ENCODE data around the gene PLA2G2A.
"Not testable (repeated sequence)": the region's sequence is repeated elsewhere in the genome, so short reads cannot be mapped to it uniquely, and the experiment has no call there.

Gene PLA2G2A

DNA sequence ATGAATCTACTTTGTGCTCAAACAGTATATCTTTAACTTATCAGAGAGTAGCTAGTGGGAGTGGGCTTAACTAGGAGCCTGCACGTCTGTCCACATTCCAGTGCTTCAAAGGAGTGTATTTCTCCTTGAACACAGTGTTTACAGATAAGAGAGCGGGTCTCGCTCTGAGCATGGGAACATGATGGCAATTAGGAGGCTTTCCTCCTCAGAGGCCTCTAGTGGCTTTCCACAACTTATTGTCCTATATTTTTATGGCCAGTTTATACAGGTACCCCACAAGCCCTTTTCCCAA, 52.3 kb downstream of the PLA2G2A start:
- H3K27me3 ChIP-seq (ENCODE audit: control insufficient read depth in 1 of 2, insufficient read depth in 2 of 2, low read length in 2 of 2); H3K36me3 ChIP-seq (ENCODE audit: control insufficient read depth in 2 of 2, insufficient read depth in 2 of 2, low read length in 2 of 2); H3K9ac ChIP-seq (ENCODE audit: low read length in 2 of 2); H3K27ac ChIP-seq (ENCODE audit: low read length); H3K4me3 ChIP-seq (ENCODE audit: low read length in 2 of 2); H3K4me1 ChIP-seq (ENCODE audit: control insufficient read depth, insufficient read depth, low read length): not testable (repeated sequence)
- H3K9me3 ChIP-seq (ENCODE audit: control insufficient read depth in 2 of 2, low read length in 2 of 2), result peaks cover 6 to 11% of the 10 kb centered on the region in 2 donors

DNA sequence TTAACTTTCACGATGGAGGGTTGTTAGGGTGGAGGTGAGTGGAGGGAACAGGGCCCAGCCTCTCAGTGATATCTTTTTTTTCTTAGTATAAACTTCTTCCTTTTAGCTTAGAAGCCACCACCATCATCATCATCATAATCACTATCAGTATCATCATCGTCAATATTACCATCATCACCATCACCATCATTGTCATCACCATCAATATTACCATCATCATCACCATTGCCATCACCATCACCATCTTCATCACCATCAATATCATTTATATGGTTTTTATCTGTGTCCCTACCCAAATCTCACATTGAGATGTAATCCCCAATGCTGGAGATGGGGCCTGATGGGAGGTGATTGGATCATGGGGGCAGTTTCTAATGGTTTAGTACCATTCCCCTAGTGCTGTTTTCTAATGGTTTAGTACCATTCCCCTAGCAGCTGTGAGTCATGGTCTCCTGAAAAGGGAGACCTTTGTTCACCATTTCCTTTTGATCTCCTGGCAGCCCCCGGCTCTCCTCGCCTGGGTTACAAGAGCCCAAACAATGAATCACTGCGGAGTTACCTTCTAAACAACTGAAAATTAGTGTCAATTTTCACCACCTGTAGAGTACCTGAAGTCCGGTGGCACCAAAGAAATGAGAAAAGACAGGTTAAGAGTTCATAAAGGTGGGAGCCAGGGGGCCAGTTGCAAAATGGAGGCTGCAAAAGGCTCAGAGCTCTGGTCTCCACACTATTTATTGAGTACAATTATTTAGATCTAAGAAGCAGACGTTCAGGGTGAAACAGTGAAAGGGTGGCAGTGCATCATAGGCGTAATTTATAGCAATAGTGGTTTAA, 52.9 kb downstream of the PLA2G2A start:
- Histone ChIP-seq H3K9me3 (ENCODE audit: control insufficient read depth in 2 of 2, low read length in 2 of 2) (peaks cover 5 to 10% of the 10 kb centered on the region in 2 donors), H3K36me3 (ENCODE audit: control insufficient read depth in 2 of 2, insufficient read depth in 2 of 2, low read length in 2 of 2) (no peaks in the 10 kb centered on the region), H3K4me3 (ENCODE audit: low read length in 2 of 2) (no peak overlapping the region), H3K9ac (ENCODE audit: low read length in 2 of 2) (no peak overlapping the region), H3K27me3 (ENCODE audit: control insufficient read depth in 1 of 2, insufficient read depth in 2 of 2, low read length in 2 of 2) (peaks cover 0 to 6% of the 10 kb centered on the region in 2 donors), H3K4me1 (ENCODE audit: control insufficient read depth, insufficient read depth, low read length) (no peaks in the 10 kb centered on the region), H3K27ac (ENCODE audit: low read length) (no peak overlapping the region)
